Peyer's patch (tissue), 4 donors: Measurements from ENCODE around the gene ZBED6. TPM values are rescaled to one million over a fixed set of nuclear protein-coding genes. Genes with fewer than 3 reads are reported as not detected.

ENCODE experiments used
- DNase-seq, 3 donors: peaks; one replicate each; pipeline ENCODE4 v3.0.0-alpha.2; 2017 to 2019
- H3K27ac ChIP-seq, 4 donors: fragments of 200-600 bp; sonication (generic); one replicate each; pipeline ENCODE4 v1.5.1; 2016 to 2019
- H3K27me3 ChIP-seq, 2 donors: fragments of 200-600 bp; sonication (generic); one replicate each; pipeline ENCODE4 v1.5.1; 2019
- H3K36me3 ChIP-seq, 3 donors: fragments of 200-600 bp; sonication (generic); one replicate each; pipeline ENCODE4 v1.5.1; 2016 to 2019
- H3K4me1 ChIP-seq, 4 donors: fragments of 200-600 bp; sonication (generic); one replicate each; pipeline ENCODE4 v1.5.1; 2016 to 2019
- H3K4me3 ChIP-seq, 4 donors: fragments of 200-600 bp; sonication (generic); 1 replicate in 3 of 4; 2 replicates in 1 of 4; pipeline ENCODE4 v1.5.1; 2016 to 2019; ENCODE audit warnings: mild to moderate bottlenecking in 1 of 4
- H3K9me3 ChIP-seq, 4 donors: fragments of 200-600 bp; sonication (generic); one replicate each; pipeline ENCODE4 v1.5.1; 2016 to 2019; ENCODE audit warnings: mild to moderate bottlenecking in 1 of 4
- POLR2A ChIP-seq, 2 donors: fragments of 450-650 bp; IDR thresholded peaks; one replicate each; pipeline ENCODE4 v1.5.1; 2017; ENCODE audit warnings: antibody characterized with exemption in 2 of 2, mild to moderate bottlenecking in 2 of 2, moderate library complexity in 2 of 2
- small RNA-seq, 2 donors: library from RNA; depleted of rRNA; stranded (forward); fragments of <200 nt; gene quantifications; one replicate each; pipeline ENCODE3, GENCODE V24; 2016
- total RNA-seq, 4 donors: library from RNA; depleted of rRNA; stranded (reverse); fragments of >200 nt; gene quantifications; one replicate each; pipeline ENCODE4 v1.1.0, GENCODE V29; 2016
- TF ChIP-seq, protein P1 (sequence below), 6 experiments: fragments of 450-650 bp in 4 of 6; fragments of 200-600 bp in 2 of 6; sonication (generic) in 1 of 6; IDR thresholded peaks; one replicate each; pipeline ENCODE4 v1.5.1; 2017 to 2019; ENCODE audit warnings: antibody characterized with exemption in 6 of 6, mild to moderate bottlenecking in 3 of 6, moderate library complexity in 1 of 6

The ZBED6 gene
- total RNA-seq, 4 donors from 2014 or later = 30.1 to 45.2 (median 38.2) TPM

DNA sequence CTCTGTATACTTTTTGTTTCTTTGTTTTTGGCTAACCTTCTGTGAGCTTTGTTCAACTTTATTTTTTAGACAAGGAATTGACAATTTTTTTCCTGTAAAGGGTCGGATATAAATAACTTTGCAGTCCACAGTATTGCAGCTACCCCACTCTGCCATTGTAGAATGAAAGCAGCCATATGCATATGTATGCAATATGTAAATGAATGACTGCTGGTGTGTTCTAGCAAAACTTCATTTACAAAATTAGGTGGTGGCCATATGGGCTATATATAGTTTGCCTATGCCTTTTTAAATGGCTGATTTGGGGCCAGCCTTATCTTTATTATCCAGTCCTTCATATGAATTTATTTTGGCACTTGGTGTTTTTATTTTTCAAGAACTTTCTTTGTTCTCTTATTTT lies 48.0 kb downstream of the ZBED6 start:
- no peak for TF ChIP-seq POLR2A (IDR thresholded peaks at IDR 0.05)
- TF ChIP-seq, protein P1, sequence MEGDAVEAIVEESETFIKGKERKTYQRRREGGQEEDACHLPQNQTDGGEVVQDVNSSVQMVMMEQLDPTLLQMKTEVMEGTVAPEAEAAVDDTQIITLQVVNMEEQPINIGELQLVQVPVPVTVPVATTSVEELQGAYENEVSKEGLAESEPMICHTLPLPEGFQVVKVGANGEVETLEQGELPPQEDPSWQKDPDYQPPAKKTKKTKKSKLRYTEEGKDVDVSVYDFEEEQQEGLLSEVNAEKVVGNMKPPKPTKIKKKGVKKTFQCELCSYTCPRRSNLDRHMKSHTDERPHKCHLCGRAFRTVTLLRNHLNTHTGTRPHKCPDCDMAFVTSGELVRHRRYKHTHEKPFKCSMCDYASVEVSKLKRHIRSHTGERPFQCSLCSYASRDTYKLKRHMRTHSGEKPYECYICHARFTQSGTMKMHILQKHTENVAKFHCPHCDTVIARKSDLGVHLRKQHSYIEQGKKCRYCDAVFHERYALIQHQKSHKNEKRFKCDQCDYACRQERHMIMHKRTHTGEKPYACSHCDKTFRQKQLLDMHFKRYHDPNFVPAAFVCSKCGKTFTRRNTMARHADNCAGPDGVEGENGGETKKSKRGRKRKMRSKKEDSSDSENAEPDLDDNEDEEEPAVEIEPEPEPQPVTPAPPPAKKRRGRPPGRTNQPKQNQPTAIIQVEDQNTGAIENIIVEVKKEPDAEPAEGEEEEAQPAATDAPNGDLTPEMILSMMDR (IDR thresholded peaks at IDR 0.05) = no peak
- no peaks in the 10 kb centered on the region for H3K9me3 ChIP-seq
- H3K27me3 ChIP-seq = no peaks in the 10 kb centered on the region
- H3K27ac ChIP-seq = no peak overlapping the region
- H3K4me1 ChIP-seq = no peaks in the 10 kb centered on the region
- DNase-seq = no peak
- no peak overlapping the region for H3K4me3 ChIP-seq
- peaks cover 0 to 80% (median 0%) of the 10 kb centered on the region in 3 donors for H3K36me3 ChIP-seq

Small RNAs within 50 kb of the gene (small RNA-seq; reads per million reads assigned to genes)
- gene ZC3H11A = 0.76 to 1.1 reads per million in 2 donors

Other genes starting within 250 kb of the ZBED6 start
- 10 to 100 TPM; 36.3 to 78.4 (median 59.7) TPM for gene ATP2B4, start 168.8 kb upstream of the ZBED6 start, total RNA-seq
- 1 to 10 TPM; 1.6 to 9.9 (median 2.7) TPM for gene LAX1, start 30.4 kb upstream of the ZBED6 start, total RNA-seq
- 100 to 1,000 TPM in 2 of 4 donors, 10 to 100 TPM in 2; 78.2 to 122 (median 101) TPM for gene ZC3H11A, start within 50 bp of the ZBED6 start, total RNA-seq
- 10 to 100 TPM; 19.8 to 66.6 (median 24.6) TPM for gene SNRPE, start 66.0 kb downstream of the ZBED6 start, total RNA-seq